GM19328 (cell line): Measurements from ENCODE around the gene POLE3.
"Not testable (repeated sequence)": the region's sequence is repeated elsewhere in the genome, so short reads cannot be mapped to it uniquely, and the experiment has no call there.

Experiments
- ATAC-seq: cut with Tn5 transposase; IDR thresholded peaks from one replicate; pipeline ENCODE4 v1.9.1; 2021; ENCODE audit warnings: mild to moderate bottlenecking, moderate library complexity; ENCODE audit not compliant: unreplicated experiment

POLE3 gene, protein sequence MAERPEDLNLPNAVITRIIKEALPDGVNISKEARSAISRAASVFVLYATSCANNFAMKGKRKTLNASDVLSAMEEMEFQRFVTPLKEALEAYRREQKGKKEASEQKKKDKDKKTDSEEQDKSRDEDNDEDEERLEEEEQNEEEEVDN

DNA sequence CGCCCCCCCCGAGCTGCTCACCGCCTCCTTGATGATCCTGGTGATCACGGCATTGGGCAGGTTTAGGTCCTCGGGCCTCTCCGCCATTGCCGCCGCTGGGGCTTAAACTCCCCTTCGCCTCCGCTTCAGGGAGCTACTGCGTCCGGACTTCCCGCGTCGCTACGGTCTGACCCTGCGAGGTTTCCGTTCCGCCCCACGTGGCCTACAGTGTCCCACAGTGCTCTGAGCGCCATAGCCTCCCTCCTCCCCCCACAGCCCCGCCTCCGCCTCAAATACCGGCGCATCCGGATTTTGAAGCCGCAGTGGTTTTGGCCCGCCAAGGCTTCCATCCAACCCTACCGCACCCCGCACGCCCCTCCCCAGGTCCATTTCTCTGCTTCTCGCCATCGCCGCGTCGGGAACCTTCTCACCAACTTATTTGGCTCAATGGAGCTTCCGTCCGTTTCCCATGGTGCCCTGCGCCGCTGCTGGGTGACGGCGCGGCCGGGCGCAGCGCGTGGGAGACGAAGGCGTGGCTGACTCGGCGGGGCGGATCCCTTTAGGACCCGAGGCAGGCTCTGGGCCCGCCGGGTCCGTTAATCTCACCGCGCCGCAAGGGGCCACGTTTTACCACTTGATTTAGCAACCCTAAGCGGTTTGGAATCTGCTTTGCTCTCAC lies at the start of gene POLE3, which contains the start of gene C9orf43:
POLE3 (minus strand) TSS at position 469 of the 658 bp plus-strand sequence; CDS start at position 87, 382 bp downstream.
C9orf43 (plus strand) TSS at position 541 of the 658 bp plus-strand sequence. CDS start 2,747 bp downstream, outside the sequence.
- peak; percentile 82 for ATAC-seq

DNA sequence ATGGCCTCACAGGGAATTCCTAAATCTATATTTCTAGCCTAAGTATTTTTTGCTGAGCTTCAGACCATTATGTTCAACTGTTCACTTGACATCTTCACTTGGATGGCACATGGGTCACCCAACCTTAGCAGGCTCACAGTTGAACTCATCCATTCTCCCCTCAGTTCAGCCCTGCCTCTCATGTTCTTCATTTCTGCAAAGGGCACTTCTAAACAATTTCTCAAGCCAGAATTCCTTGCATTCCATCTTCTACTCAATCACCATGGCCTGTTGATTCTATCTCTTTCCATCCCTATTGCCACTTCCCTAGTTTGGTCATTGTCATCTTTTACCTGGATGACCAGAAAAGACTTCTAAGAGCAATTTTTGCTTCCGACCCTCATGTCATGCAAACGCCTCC lies 45.8 kb upstream of the POLE3 start:
- ATAC-seq = no peak

DNA sequence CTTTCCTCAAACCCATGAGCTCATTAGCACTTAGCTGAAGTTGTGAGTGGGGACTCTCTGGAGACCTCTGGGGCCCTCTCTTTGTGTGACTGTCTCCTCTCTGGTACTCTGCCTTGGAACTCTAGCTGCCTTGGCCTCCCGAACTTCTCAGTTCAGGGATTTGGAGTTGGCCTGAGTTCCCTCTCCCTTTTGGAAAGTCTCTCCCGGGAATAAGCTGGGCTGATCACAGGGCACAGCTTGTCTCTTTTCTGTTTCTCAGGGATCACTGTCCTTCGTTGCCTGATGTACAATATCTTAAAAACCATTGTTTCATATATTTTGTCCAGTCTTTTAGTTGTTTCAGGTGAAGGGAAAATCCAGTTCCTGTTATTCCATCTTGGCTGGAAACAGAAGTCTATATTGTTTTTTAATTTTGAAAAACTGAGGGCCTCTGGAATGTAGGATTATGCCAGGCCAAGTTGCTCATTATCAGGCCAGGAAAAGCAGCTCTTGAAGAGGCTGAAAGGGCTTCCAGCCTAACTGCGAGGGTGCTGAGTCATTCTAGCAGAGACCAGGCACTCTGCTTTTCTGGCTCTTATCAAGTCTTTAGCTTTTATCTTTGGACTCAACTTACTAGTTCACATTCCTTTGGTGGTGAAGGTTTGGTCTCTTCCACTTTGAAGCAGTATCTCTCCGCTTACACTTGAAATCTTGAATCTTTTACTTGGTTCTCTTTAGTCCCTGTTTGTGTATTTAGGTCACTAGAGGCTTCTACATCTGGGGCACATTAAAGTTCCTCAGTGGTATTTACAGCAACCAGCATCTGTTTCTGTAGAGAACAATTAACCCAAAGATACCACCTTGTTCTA lies 44.7 kb upstream of the POLE3 start:
- ATAC-seq = no peak

DNA sequence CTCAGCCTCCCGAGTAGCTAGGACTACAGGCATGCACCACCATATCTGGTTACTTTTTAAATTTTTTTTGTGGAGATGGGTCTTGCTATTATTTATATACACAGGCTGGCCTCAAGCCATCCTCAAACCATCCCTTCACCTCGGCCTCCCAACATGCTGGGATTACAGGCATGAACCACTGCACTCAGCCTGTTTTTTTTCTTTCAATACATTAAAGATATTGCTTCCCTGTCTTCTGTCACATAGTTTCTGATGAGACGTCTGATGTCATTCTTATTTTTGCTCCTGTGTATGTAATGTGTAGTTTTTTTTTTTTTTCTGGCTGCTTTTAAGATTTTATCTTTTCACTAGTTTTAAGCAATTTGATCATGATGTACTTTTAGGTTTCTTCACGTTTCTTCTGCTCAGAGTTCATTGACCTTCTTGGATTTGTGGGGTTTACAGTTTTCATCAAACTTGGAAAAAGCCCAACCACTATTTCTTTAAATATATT lies 41.7 kb upstream of the POLE3 start:
- no peak for ATAC-seq

DNA sequence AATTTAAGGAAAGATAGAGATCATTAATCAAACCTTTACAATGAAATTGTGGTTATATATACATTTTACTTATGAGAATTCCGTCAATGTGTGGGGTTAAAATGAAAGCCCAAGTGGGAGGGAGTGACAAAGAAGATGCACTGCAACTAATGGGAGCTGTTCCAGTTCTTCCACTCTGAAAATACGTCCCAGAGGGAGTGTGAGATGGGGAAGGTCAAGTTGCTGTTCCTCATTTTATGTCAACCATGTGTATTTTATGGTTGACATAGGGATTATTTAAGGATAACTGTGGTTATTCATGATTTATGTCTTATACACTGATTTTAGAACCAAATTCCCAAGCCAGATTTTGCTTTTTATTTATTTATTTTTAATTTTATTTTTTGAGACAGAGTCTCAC lies 38.9 kb upstream of the POLE3 start:
- ATAC-seq = no peak

DNA sequence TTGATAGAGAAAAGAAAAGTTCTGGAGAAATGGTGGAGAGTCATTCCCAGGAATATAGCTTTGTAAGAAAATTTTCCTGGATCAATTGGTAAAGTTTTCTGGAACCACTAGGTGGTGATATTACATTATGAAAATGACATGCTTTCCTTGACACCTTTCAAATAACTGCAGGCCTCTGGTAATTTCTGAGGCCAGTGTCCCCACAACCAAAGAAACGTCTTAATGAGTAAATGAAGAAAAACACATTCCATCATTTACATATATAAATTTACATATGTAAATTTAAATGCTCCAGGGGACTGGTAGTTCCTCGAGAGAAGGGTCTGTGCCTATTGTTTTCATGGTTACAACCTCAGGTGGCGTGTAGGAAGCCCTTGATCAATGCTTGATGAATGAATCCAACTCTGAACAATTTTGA lies 35.9 kb upstream of the POLE3 start:
- ATAC-seq = no peak

DNA sequence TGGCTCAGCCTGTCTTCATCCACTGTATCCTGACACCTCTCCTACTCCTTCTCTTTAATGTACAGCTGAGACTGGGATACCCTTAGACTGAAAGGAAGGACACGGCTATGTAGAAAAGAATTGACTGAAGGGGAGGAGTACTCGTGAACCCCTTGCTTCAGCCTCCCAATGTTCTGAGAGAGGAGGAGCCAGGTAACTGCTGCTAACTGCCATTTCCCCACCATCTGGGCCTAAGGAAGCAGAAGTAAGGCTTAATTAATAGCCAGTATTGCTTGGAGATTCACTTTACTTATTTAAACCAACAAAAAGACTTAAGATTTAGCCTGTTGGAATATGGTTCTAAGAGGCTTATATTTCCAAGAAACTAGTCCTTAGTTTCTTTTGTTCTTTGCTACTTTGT lies 34.3 kb upstream of the POLE3 start:
- ATAC-seq = no peak

DNA sequence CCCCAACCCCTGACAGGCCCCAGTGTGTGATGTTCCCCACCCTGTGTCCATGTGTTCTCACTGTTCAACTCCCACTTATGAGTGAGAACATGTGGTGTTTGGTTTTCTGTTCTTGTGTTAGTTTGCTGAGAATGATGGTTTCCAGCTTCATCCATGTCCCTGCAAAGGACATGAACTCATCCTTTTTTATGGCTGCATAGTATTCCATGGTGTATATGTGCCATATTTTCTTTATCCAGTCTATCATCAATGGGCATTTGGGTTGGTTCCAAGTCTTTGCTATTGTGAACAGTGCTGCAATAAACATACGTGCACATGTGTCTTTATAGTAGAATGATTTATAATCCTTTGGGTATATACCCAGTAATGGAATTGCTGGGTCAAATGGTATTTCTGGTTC lies 27.2 kb upstream of the POLE3 start:
- not testable (repeated sequence) for ATAC-seq

GRCh38 chr9:113436728-113437515 lies 26.4 kb upstream of the POLE3 start:
- no peak for ATAC-seq

- no peak for ATAC-seq
Observed at GRCh38 chr9:113431191-113431590, 20.7 kb upstream of the POLE3 start.

GRCh38 chr9:113428062-113428615 lies 17.7 kb upstream of the POLE3 start:
- ATAC-seq = no peak

- no peak for ATAC-seq
Observed at GRCh38 chr9:113427629-113428028, 17.2 kb upstream of the POLE3 start.

GRCh38 chr9:113426701-113427100 lies 16.2 kb upstream of the POLE3 start:
- ATAC-seq = no peak

DNA sequence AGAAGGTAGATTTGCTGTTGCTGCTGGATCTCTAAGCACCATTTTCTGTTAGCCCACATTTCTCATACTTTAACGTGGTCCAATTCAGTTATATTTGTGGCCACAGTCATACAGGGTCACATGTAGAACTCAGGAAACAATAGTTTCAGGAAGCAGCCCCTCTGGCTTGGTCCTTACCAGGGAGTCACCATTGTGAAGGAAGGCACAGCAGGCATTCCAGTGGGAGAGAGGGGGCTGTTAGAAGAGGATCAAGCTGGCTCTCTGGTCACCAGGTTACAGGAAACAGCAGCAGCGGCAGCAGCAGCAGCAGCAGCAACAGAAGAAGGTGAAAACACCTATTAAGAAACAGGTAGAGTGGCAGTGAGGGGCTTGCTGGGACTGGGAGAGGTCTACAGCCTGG lies 14.6 kb upstream of the POLE3 start:
- no peak for ATAC-seq

- no peak for ATAC-seq
Observed at GRCh38 chr9:113421726-113422125, 11.3 kb upstream of the POLE3 start.

DNA sequence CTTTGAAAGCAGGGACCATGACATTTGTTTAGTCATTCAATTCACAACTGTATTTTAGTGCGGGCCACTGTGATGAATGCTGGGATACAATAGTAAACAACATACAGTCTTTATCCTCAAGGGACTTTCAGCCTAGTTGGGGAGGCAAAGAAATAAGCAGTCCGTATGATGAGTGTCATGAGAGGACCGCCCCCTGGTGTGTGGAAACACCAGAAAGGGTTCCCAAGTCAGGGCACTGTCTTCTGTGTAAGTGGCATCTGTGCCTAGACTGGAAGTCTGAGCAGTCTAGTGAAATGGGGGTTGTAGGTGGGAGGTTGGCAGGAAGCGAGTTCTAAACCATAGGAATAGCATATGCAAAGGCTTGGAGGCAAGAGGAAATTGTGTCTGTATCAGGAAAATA lies 6.9 kb upstream of the POLE3 start:
- ATAC-seq = no peak

DNA sequence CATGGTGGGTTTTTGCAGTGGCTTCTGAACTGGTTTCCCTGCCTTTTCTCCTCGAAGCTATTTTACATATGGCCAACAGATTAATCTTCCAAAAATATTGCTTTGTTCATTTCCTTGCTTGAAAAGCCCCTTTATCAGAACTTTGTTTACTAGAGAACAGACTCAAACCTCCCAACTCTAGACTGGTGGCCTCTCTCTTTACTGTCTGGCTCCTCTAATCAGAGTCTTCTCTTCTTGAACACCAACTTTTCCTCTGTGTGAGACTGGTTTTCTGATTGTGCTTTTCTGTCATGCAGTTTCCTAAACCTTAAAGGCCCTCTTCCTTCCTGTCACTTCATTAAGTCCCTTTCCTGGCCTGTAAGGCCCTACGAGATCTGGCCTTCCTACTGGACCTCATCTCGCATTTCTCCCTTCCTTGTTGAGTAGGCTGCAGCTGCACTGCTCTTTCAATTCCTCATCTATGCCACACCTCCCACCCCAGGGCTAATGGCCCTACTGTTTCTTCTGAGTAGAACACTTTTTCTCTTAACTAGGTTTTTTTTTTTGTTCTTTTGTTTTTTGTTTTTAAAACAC lies 5.8 kb upstream of the POLE3 start:
- ATAC-seq = peak; percentile 98

DNA sequence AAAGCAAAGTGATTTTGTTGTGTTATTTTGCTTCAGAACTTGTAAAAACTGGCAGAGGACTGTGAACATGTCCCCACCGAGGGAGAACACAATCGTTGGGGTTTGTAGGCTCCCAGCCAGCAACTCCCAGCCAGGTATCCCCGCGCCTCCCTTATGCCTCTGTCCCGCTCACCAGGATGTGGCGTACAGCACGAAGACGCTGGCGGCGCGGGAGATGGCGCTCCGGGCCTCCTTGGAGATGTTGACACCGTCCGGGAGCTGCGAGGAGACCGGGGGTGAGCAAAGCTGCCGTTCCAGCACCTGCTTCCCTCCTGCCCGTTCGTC lies 630 bp downstream of the POLE3 start:
- peak; percentile 9 for ATAC-seq

- no peak for ATAC-seq
Observed at GRCh38 chr9:113409481-113409880, 994 bp downstream of the POLE3 start.

DNA sequence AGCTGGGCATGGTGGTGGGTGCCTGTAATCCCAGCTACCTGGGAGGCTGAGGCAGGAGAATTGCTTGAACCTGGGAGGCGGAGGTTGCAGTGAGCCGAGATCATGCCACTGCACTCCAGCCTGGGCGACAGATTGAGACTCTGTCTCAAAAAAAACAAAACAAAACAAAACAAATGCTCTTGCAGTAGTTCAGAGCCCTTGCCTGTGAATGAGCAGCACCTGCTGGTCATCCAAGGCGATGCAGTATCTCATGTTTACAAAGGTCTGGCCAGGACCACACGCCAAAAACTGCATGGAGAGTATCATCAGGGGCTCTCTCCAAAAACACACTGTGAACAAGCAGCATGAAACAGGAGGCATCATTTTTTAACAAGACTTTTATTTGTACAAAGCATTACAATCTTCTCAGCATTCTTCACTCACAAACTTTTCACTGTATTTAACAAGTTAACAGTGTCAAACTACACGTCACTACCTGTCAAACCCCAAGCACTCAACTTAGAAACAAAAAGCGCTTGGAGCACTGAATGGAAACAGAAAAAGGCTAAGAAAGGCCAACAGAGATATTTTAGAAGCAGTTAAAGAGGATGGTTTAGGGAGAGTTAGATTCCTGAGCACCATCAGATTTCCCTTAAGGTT lies 3.5 kb downstream of the POLE3 start:
- not testable (repeated sequence) for ATAC-seq
